Amygdala (tissue), 56 donors: Measurements from ENCODE around the gene HERC2.
"Not testable (repeated sequence)": the region's sequence is repeated elsewhere in the genome, so short reads cannot be mapped to it uniquely, and the experiment has no call there.

ENCODE experiments used
- DNase-seq, 56 donors: peaks; one replicate each; lab custom pipeline; 2025; lab: John Stamatoyannopoulos, UW

Gene HERC2

DNA sequence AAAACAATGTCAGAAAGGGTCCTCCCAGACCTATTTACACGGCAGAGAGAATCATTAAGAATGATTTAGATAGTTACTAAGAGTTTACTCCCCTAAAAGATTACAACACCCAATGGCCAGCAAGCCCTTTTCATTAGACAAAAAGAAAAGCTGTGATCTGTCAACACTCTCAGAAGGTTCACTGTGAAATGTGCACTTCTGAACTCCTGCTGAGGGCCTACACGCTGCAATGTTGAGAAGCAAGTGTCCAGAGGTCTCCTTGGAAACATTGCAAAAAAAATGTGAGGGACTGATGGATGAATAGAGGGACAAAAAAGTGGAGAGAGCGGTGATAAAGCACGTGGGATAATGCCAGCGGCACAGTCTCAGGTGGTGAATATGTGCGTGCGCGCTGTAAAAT is 35.3 kb downstream of the HERC2 start:
- not testable (repeated sequence) for DNase-seq

DNA sequence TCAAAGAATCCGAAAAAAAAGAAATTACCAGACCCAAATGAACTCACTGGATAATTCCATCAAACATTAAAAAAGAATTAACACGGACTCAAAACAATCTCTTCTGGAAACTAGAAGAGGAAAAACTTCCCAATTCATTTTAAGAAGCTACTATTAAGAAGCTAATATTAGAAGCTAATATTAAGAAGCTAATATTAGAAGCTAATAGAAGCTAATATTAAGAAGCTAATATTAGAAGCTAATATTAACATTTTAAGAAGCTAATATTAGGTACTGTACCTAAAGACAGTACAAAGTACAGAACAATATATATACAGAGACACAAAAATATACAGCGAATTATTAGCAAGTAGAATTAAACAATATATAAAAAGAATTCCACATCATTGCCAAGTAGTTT is 35.9 kb downstream of the HERC2 start:
- no peak for DNase-seq

DNA sequence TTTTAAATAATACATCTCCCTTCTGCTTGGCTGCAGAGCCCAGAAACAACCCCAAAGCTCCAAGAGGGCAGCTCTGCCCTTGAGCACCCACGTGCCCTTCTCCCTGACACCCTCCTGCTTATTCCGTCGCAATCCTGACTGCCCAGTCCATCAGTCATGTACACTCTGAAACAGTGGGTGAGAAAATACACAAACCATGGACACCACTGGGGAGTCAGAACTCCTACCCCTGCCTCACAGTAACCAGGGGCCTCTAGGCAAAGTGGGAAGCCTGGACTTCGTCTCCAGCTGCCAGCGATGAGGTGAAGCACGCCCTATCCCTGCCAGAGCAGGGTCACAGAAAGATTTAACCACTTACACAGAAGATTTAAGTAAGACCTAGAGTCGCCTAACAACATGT is 40.1 kb downstream of the HERC2 start:
- no peak for DNase-seq

DNA sequence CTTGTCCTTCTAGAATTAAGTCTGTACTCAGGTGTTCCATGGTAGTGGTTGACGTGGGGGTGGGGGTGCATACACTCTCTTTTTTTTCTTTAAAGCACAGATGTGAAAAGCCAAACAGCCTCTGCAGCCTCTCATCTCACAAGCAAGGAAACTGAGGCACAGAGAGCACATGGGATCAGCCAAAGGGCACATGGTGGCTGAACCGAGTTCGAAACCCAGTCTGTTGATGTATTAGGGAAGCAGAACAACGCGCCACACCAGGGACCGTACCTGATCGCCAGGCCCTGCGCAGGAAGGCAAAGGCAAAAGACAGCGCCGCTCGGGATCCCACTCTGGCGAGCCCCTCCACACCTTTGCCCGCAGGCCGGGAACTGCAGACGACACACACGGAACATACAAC is 47.3 kb downstream of the HERC2 start:
- no peak for DNase-seq

DNA sequence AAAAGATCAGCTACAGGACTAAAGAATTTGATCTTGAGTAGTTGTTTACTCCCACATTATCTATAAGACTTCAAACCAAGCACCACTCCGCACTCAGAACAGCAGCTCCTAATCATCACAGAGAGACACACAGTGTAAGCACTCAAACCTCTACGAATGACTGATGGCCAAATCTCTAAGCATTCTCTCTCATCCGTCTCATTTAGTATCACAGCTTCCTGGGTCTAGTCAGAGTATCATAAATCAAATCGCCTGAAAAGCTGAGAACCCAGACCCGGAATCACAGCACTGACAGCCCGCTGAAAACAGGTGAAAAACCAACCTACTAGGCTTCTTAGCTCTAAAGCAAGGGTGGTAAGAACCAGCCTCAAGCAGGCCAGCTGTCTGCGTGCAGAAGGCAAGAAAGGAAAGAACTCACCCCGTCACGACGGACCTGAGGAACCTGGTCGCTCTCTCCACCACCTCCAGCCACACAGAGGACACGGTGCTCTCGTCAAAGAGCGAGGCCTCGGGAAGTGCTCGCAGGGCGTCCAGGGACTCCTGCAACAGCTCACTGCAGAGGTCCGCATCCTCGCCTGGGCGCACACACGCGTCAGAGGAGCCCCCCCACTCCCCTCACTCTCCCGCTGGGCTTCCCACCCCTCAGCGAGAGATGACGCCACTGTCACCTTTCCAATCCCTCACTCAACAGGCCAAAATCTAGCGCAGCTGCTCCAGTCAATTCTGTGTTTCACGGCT is 47.9 kb downstream of the HERC2 start:
- DNase-seq, result no peak

DNA sequence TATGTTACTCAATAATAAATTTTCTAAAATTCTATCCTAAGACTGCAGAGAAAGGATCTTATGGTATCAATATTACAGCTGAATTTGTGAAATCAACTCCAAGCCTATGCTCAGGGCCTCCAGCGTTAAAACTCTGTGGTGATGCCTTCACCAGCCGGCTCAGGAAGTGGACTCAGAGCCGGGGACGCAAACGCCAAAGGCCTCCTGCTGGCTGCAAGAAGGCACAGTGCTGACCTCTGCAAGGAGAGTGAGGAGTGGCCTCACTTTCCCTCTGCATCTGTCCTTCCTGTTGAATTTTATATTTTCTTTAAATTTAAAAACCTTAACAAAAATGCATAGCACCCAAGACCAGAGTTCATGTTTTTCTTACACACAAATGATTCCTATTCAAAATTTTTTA is 48.5 kb downstream of the HERC2 start:
- DNase-seq, result no peak

DNA sequence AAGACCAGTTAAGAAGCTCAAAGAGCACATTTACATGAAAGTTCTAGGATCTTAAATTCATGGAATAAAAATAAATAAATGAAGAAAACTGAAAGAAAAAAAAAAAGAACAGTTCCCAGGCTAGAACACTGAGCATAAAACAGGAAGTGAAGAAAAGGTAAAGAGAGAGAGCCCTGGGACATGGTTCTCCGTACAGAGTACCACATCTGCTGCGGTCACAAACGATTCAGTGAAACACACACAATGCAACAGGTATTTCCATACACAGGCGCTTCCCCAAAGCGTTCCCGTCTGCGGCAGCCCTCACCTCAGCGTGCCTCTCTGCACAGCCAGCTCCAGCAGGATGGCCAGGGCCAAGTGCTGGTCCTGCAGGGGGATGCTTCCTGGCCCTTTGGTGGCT is 49.4 kb downstream of the HERC2 start:
- no peak for DNase-seq

DNA sequence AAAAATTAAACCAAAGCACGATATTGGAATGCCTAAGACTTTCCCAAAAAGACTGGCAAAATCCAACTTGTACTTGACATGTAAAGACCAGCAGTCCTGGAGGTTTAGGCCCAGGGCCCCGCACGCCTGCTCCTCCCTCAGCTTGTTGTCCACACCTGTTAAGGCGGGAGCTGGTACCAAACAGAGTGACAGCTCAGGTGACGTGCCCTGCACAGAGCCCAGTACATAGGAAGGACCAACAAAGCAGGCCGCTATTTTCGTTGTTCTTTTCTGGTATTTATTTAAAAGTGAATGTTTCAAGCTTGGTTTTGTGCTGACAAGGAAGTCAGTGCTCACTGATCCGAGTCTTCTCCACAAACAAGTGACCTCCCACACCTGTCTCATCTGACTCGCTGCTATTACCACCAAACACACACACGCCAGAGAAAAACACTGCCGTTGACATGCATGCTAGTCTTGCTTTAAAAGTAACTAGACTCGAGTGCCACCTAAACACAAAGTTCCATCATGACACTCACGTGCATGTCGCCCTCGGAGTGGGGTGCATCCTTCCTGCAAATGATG is 50.2 kb downstream of the HERC2 start:
- DNase-seq, result no peak

DNA sequence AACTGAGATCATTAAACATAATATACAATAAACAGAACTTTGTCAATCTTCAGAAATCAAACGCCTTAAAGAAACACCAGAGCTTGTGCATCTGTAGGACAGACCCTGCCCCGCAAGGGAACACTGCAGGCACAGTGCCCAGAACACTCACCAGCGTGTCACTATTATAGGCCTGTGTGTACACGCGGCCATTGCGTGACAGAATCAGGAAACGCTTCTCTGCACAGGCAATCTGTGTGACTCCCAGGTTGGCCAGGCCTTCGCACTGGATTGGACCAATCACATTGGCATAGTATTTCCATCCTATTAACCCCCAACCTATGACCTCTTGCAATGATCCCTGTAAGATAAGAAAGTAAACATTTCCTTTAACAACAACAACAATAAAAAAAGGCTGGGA is 52.9 kb downstream of the HERC2 start:
- DNase-seq, result no peak

DNA sequence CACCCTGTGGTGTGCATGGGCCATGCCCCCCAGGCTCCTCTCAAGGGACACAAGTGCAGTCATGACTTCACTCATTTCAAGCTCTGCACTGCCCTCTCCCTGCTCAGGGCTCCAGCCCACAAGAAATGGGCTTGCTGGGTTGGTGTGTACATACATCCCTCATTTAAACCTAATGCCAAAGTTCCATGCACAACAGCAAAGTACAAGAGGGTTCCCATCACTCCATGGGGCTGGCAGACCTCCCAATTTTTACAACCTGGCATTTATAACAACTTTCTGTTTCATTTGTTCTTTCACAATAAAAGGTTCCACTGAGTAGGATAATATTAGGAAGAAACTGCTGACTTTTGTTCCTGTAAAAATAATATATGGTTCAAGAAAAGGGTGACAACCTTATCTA is 54.3 kb downstream of the HERC2 start:
- no peak for DNase-seq

DNA sequence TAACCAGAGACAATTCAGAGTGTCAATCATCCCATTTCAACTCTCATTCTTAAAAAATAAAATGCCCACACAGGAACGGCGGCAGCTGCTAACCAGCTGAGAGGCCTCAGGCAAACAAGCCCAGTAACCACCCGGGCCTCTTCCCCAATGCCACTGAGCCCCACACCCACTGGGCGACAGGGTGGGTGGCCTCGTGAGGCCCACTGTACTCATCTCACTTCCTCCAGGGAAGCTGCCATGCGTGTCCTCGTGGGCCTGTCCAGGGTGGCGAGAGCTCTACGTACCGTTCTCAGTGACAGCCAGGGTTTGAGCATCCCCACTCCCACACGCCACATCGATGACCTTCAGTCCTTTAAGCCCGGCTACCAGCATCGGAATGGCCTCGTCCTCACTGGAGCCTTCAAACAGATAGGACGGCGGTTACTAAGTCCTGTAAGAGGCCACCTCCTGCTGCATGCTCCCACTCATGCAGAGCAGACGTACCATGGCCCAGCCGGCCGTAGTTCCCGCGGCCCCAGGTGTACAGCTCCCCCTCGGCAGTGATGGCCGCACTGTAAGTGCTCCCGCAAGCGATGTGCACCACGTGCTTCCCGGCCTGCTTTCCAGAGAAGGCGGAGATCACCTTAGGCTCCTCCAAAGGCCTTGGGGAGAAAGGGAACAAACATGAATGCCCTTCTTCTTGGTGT is 56.5 kb downstream of the HERC2 start:
- DNase-seq, result no peak

DNA sequence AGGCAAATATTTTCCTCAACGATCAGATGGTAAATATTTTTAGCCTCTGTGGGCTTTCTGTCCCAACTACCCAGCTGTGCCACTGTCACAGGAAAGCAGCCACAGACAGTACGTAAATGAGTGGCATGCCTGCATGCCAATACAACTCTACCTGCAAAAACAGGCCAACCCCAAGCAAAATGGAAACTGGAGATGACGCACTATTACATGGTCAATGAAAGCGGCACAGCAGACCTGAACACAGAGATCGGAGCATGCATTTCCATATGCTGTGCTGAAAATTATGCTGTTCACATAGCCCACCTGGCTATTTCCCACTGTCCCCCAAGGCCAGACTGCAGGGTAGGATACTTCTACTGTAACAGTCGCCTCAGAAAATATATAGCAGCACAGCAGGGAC is 57.8 kb downstream of the HERC2 start:
- peak in 3 of 56 donors; percentile 10 to 27 (median 11) for DNase-seq

DNA sequence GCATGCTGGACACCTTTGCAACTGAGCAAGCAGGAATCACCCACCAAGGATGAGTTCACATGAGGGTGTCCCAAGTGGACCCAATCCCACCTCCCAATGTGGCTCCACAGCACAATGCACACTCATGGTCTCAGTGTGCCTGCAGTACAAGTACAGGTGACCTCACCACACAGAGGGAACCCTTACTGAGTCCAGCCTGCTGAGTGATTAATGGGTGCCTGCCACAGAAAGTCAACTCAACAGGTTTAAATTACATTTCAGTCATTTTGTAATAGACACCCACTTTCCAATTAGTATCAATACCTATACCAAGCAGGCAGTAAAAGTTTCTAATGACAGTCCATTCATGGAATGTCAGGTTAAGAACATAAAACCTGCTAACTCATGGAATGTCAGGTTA is 59.5 kb downstream of the HERC2 start:
- no peak for DNase-seq

DNA sequence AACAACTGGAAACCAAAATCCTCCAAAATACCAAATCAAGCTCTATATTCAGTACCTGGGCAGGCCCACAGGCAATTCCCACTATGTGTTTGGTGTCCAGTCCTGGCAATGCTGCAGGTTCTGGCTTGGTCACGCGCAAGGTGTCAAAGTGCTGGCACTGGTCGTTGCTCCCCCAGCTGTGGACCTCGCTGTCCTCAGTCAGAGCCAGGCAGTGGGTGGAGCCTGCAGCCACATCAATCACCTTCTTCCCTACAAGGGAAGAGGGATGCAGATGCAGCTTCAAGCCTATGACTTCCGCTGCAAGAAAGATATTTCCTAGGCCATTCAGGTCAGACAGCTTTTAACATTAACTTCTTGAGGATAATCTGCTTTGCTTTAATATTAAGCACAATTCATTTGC is 61.3 kb downstream of the HERC2 start:
- peak in 1 of 56 donors; percentile 14 for DNase-seq

DNA sequence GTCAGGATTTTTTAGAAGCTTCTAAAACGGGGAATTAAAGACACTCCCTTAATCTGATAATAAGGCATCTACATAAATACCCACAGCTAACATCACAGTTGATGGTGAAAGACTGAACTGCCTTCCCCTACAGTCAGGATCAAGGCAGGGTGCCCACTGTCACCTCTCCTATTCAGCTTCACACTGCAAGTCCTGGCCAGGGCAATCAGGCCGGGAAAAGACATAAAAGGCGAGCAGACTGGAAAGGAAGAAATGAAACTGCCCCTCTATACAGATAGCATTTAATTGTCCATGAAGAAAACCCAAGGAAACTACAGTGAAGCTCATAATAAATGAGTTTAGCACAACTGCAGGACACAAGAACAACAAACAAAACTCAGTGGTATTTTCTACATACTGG is 61.7 kb downstream of the HERC2 start:
- no peak for DNase-seq

DNA sequence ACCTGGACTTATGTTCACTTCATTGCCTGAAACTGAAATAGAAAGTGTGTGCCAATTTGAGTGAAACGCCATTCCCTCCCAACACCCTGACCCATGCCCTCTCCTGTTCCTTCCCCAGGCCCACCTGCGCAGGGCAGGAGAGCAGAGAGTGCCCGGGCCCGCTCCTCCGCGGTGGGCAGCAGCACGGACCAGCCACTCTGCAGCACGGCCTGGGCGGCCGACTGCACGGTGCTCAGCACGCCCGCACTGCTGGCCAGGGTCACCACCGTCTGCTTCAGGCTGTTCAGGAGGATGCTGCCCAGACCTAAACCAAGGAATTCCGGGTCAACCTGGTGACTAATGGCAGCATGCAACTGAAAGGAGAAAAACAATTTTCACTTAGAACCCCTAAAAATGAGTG is 66.0 kb downstream of the HERC2 start:
- DNase-seq, result no peak

DNA sequence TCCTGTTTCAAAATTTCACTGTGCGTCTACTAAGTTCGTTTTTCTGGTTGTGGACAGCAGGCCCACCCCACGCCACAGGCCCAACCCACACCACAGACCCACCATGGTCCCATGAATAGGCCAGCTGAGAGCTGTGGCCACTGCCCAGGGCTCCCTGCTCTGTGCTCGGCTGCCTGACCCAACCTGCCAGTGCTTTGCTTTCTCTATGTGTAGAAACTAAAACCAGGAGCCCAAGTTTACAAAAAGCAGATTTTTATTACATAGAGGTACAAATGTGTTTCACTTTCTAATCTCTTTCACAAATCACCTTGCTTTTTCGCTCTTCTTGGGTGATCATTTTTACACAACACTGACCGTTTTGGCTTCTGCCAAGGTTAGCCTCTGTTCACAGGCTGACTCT is 69.1 kb downstream of the HERC2 start:
- DNase-seq, result no peak

DNA sequence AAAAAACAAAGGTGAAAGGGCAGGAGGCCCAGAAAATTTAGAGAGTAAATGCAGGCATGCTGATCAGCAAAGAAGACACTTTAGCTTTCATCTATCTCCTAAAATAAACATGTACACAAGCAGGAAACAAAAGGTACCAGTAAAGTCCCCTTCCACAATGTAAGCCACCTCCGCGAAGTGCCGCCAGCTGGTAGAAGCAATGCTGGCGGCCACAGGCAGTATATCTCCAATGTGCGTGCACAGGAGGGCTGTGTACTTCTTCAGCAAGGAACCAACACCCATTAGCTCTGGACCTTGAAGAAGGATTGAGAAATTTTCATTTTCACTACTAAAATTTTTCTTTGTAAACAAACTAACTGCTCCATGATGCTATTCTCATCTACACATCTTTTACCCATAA is 75.4 kb downstream of the HERC2 start:
- DNase-seq, result no peak

DNA sequence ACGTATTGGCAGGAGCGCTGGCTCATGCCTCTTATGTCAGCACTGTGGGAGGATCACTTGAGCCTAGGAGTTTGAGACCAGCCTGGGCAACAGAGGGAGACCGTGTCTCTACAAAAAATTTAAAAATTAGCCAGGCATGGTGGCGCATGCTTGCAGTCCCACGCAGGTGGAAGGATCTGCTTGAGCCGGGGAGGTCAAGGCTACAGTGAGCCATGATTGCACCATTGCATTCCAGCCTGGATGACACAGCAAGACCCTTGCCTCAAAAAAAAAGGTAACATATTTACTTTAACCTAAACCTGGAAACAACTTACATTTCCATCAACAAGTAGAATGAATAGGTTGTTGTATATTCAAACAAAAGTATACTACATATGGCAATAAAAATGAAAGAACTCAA is 78.1 kb downstream of the HERC2 start:
- no peak for DNase-seq

DNA sequence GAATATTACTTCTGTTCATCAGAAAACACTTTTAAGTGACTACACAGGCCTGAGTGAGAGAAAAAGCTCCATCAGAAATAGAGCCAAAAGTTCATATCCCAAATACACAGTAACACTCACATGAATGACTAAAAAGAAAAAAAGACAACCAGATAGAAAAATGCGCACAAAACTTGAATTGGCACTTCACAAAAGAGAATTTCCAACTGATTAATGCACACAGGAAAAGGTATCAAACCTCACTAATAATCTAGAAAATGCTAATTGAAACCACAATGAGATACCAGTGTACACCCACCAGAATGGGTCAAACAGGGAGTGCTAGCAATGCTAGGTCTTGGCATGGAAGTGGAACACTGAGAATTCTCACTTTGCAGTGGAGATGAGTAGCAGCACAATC is 78.6 kb downstream of the HERC2 start:
- no peak for DNase-seq

DNA sequence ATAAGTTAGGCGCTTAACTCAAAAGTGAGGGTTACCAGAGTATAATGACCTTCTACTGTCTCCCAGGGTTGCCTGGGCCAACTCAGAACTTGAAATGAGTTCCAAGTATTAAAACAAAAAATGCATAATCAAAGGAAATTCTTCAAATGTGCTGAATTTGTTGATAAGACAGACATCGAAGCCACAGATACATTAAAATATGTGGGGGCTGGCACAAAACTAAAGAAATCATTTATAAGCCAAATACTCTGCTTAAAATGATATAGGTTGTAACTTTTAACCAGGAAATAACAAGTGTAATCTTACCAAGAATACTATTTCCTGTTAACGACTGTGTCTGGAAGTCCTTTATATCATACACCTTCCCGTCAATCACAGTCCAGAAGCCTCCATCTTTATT is 83.7 kb downstream of the HERC2 start:
- not testable (repeated sequence) for DNase-seq

DNA sequence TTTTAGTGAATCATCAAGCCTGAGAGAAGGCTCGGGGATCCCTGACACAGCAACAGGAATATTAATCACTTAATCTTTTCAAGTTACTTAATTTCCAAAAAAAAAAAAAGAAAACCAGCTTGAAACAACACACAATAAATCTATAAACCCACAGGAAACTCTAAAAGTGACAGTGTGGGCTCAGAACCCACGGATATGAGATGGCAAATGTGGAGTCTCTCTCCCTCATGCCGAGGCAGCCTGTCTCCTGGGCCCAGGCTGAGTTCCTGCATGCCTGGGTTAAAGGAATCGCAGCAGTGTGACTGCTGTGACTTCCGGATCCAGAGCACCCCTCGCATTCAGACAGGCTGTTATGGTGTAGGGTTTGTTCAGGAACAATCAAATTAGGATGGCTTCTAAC is 90.2 kb downstream of the HERC2 start:
- DNase-seq, result not testable (repeated sequence)
